Cerebellar nuclear complex (tissue), 1 donor: ENCODE data around the gene SMG6.

Source experiments
- DNase-seq, 2 experiments: peaks; one replicate each; lab custom pipeline; 2025; lab: John Stamatoyannopoulos, UW

SMG6 gene

DNA sequence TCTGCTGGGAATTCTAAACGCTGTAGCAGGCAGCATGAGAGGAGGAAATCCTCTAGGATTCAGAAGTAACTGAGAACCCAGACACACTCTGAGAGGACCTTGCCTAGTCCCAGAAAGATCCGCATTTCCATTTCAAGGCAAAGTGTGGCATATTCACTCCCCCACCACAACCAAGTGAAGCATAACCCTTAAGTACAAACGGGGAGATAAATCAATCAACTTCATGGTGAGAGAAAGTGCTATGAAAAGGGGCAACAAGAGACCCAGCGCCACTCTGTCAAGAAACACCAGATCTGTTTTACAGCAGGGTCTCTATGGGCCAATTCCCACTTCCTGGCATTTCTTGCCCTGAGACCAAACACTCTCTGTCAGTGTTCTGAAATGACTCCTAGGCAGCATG, 68.3 kb downstream of the SMG6 start:
- no peak for DNase-seq

DNA sequence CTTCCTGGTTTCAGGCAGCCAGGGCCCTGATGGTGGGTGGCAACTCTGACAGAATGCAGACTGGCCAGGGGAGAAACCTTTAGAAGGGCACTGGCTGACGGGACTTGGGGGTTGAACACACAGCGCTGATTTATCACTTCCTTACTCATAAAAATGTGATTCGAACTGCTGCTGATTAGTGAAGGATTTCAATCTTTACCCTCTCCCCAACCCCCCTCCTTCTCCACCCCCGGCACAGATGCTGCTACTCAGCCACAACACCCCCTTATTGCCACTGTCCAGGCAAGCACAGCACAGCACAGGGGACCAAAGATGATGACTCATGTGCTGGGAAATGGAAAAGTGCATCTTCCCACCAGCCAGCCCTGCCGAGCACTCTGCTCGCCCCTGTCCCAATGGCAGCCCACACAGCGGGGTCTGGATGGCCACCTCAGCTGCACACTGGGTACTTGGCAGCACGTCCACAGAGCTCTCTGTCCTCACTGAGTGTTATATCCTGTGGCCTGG, 70.1 kb downstream of the SMG6 start:
- DNase-seq = no peak

DNA sequence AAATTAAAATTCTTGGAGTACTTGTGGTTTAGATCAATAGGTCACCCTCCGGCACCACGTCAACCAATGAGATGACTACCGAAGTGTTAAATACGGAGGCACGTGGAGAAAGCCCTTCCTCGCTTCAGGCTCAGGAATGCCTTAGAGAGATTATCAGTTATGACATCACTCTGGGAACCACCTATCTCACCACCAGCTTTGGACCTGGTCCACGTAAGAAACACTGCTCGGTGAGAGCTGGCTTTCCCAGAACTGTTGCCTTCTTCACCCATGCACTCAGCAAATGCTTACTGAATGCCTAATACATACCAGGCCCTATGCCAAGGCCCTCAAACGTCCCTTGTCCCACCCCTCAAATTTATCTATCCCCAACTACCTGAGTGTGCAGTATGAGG, 71.3 kb downstream of the SMG6 start:
- no peak for DNase-seq

DNA sequence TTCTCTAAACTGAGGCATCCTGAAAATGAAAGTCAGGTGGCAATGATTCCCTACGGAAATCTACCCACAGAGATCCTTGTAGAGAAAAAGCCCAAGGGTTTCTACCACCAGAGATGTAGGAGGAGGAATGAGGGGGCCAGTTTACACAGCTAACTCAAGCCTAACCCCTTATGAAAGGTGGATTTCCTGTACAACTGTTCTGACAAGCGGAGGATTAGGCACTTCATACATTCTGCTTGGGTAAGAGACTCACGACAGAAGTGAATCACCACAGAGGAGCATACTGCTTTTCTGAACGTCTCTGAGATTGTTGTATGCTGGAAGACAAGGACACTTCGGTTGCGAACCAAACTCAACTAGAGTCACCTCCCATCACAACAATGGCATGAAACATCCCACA, 72.7 kb downstream of the SMG6 start:
- DNase-seq = no peak

DNA sequence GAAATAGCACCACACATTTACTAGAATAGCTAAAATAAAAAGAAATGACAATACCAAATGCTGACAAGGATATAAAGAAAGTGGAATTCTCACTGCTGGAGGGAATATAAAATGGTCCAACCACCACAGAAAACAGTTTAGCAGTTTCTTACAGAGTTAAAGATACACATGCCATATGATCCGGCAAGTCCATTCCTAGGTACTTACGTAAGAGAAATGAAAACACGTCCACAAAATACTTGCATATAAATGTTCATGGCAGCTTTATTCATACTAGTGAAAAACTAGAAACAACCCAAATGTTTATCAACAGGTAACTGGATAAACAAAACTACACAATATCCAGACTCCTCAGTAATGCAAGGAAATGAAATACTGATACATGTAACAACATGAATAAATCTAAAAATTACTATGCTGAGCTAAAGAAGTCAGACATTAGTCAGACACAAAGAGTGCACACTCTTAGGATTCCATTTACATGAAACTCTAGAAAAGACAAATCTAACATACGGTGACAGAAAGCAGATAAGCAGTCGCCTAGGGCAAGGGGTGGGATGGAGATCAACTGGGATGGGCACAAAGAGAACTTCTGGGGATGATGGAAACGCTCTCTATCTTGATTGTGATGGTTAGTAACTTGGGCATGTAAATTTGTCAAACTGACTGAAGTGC, 76.4 kb downstream of the SMG6 start:
- DNase-seq = no peak

DNA sequence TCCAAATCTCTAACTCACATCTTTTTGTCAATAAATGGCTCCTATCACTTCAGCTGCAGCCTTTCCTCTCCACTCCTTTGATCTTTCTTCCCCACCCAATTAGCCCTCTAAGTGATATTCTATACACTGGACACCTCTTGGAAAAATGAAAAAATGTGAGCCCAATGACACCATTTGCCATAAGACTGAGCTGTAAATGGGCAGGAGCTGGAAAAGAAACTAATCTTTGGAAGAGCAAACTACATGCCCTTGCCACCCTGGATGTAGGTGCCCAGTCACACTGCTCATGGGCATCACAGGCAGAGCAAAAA, 80.0 kb downstream of the SMG6 start:
- DNase-seq = no peak

DNA sequence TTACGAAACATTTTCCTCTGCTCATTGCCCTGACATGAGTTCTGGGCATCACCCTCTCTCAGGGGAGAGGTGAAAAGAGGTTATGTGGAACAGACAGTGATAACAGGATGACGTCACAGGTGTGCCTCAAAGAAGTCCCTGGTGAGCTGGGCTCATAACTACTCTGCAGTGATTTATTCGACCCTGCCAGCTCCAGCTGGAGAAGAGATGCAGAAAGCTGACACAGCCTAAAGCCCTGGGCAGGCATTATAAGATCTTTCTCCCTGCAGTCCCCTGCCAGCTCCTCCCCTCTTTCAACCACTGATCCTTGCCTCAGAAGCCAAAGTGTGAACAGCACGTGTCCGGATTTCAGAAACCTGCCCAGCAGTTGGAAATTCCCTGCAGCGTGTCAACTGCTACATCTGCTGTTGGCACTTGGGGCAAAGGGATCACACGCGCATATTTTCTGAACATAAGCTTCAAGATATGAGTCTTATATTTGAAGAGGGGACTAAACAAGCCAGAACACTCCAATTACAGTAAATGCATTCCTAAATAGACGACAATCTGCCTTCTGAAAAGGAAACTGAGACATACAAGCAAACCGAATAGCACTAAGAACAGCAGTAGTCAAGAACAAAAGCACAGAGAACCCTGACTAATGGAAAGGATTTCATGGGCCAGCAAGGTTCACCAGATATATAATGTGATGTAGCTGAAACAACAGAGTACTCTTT, 80.5 kb downstream of the SMG6 start:
- DNase-seq = no peak

DNA sequence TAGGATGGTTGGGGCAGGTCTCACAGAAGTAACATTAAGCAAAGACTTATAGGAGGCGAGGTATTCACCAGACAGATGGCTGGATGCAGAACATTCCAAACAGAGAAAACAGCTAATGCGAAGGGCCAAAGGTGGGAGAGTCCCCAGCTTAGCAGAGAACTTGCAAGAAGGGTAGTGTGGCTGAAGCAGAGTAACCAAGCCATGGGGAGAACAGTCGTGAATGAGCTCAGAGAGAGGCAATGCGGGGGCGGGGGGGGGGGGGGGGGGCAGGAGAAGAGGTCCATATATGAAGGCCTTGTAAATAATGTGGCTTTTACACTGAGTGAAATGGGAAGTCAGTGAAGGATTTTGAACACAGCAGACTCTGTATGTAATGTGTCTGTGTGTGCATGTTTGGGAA, 81.3 kb downstream of the SMG6 start:
- DNase-seq = no peak

DNA sequence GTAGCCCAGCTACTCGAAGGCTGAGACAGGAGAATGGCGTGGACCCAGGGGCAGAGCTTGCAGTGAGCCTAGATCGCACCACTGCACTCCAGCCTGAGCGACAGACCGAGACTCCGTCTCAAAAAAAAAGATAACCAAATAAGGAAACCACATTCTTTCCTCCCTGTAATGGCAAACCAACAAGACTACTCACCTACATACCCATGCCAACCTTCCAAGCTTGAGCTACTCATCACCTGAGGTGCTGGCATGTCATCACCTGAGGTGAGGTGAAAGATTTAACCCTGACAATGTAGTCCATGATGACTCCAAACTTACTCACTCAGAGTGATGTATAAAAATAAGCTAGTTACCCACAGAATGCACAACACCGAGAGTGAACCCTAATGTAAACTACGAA, 85.2 kb downstream of the SMG6 start:
- DNase-seq = no peak

DNA sequence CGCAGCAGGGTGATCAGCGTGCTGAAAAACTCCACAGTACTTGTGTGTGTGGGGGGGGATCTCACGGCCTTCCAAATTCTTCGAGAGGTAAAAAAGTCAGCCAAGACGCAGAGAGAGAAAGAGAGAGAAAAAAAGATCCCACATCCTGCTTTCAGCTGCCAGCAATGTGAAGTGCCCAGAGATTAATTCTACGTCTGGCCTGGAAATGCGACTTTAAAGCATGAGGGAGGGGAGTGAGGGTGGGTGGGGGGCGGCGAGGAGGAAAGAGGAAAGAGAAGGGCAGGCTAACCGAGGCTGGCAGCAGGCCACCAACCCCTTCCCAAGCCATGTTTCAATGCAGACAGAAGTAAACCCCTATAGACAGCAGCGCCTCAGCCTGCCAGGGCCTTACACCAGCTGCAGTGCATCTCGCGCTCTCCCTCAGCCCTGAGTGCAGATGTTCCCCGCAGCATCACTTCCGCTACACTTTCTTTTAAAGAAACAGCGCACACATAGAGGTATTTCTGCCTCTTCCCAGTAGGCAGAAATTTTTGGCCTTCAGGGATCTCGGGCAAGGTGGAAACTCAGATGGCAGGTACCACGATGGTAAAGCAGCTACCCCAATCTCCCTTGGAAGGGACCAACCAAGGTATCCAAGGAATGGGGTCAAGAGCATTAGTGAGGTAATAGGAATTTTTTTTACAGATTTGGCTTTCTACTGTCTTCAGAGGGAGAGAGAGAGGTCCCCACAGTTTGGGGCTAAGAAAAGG, 87.8 kb downstream of the SMG6 start:
- DNase-seq = no peak

DNA sequence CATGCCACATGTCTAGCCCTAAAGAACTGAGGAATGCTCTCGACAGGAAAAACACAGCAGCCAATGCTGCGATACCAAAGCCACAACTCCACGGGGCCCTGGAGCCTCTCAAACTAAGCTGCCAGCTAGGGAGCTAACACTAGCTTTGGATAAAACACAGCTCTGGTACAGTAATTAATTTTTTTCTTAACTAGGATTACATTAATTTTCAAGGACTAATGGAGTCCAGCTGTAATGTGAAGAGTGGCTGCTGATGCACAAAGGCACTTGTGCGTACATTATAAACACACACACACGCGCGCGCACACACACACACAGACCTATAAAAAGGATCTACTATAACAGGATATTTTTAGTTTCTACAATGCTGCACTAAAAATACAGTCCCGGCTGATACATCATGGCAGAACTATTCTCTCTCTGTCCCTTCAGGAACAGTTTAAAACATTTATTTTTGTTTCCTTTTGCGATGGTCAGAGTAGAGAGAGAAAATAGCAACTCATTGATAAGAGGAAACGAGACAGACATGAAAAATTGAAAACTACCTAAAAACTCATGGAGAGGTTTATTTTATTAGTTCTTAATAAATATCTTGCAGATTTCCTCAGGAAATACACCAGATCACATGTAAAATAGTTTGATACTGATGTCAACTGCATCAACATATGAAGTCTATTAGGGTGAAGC, 88.5 kb downstream of the SMG6 start:
- DNase-seq = no peak

DNA sequence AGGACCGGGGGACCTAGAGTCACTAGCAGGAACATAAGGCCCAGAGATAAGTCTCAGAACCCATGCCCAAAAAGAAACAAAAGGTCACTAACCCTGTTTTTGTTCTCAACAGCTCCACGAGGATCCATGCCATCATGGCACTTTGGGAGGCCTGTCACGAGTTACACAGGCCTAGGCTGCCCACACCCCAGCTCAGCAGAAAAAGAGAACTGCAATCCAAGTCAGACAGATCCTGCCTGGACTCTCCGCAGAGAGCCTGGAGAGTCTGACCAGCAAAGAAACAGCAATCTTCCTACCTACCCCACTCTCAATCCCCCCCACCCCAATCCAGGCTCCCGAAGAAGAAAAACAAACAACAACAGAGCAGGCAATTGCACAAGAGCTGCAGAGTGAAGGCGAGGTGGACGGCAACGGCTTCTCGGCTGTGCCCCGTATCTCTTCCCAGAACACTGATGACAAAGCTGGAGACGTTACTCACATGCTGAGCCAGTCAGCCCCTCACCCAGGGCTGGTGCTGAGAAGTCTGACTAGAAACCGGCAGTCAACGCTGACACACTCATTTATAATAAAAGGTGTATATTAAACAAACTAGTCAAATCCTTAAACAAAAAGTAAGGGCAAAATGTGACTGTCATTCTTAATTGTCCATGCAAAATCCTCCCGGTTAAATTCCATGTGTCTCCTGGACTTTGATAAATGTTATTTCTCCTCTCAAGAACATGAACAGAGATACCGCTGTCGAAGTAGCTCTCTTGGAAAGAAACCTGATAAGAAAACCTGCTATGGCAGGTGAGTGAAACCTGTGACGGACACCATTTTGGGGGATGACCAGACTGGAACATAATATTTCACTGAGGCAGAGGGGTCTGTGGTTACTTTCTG, 89.3 kb downstream of the SMG6 start:
- DNase-seq = no peak

DNA sequence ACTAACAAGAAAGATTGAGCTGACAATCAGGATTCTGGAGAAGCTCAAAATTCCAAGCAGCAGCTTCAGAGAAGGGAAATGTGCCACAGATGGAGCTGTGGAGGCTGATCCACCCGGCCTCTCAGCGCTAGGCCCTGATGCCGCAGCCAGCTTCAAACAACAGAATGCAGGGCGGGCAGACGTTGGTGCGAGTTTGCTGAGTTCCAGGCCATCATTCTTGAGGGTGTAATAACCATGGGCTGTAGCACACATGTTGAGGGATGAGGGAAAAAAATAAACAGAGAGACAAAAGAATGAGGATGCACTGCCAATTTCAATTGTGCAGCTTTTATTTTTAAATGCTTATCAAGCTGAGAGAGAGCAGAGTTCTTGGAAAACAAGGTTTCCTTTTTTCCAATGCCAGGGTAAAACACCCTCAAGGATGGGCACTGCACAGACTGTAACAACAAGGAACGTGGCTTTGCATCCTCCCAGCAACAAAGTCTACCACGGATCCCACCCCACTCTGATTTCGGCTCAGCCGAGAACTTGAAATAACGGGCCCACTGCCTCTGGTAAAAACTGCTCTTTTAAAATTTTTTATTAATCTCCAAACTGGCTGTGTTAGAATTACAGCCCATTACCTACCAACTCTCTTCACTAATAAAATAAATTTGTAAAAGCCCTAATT, 90.2 kb downstream of the SMG6 start:
- DNase-seq = no peak

DNA sequence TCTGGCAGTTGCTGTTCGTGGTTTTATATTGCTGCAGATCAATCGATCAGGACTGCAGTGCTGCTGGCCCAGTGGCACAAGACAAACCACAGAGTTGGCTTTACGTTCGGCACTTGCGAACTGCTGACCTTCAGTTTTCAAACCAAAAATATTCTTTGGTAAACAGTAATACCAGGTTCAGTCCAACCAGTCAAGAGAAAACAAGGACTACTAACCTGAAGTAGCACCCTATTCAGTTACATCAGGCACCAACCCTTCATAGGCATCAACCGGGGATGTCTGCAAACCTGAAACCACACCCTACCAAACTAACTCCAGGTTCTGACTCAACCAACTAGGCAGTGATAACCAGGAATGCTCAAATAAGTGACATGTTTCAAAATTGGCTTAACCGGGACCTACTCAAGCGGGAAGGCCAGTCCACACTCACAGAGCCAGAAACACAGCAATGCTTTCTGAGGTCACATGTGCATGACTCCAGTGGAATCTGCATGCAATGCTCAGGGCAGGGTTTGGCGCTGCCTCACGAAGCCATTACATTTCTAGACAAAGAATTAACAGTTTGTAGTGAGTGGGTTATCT, 91.1 kb downstream of the SMG6 start:
- DNase-seq = no peak

DNA sequence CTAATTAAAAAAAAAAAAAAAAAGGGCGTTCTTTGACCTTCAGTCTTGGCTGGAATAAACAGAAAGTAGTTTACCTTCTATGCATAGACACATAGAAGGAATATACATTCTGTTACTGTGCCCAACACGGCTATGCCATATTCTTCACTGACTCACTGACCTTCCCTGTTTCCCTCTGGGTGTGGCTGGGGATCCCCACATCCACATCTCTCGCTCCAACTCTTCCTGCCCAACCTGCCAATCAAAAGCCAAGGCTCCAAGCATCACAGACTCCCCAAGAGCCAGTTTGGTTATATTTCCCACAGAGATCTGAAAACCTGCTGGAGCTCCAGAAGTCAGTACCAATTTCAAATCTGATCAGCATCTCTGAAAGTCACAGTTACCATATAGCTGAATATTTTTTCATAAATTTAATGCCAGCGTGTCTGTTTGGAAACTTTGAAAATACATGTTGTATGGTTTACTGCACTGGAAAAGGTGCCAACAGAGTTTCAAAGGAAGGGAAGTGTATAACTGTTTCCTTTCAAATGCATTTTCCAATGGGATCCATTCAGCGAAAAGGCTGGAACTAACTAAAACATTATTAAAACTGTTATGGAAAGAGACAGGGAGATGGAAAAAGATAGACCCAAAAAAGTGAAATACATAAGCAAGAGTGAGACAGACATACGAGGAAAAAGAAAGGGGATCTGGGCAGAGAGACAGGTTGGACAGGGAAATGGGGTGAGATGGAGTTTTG, 91.8 kb downstream of the SMG6 start:
- no peak for DNase-seq

DNA sequence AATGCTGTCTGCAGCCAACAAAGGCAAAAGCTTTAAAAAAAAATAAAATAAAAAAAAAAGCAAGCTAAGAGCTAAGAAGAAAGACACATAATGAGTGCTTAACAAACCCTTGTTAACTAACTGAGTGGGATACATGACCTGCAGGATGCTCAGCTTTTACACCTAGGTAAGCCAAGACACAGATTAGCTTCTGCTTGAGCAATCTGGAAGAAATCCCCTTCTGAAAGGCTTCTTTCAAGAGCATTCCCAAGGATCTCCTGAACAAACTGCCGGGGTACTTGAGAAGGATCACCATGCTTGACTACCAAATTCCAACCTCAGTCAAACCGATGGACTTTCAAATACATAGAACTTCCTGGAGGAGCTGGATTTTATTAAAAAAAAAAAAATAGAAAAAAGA, 92.9 kb downstream of the SMG6 start:
- DNase-seq = no peak

DNA sequence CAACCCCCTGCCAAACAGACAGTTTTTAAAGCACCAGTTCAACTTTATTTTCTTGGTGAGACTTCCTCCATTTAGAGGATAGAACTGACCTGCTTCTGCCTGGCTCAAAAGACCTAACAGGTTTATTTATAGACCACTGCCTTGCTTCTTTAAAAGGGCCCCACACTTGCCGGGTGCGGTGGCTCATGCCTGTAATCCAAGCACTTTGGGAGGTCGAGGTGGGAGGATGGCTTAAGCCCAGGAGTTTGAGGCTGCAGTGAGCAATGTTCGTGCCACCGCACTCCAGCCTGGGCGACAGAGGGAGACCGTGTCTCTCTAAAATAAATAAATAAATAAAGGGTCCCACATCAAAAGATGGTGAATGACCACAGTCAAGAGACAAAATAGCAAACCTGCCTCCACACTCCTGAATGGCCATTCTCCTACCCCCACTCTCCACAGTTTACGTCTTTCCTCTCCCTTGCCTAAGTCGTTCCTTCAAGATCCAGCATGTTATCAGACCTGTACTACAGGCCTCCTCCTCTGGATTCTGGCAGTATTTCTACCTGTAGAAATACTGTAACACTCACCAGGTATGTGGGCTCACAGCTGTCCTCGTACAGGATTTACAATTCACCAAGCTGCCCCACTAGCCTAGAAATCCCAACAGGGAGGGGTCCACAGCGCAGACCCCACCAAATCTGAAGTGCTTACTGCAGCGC, 95.6 kb downstream of the SMG6 start:
- no peak for DNase-seq

DNA sequence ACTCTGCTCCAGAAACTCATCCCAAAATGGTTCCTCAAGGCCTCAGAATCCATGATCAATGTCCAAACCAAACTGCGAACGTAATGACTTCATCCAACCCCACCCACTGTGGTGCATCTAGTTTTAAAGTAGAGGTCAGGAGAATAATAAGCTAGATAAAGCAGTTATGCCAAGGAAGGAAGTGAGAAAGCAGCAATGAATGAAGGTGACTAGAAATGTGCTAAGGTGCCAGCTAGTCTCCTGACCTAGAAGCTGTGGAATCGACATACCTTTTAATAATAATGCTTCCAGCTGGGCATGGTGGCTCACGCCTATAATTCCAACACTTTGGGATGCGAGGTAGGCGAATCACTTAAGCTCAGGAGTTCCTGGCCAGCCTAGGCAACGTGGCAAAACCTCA, 99.2 kb downstream of the SMG6 start:
- DNase-seq = no peak

DNA sequence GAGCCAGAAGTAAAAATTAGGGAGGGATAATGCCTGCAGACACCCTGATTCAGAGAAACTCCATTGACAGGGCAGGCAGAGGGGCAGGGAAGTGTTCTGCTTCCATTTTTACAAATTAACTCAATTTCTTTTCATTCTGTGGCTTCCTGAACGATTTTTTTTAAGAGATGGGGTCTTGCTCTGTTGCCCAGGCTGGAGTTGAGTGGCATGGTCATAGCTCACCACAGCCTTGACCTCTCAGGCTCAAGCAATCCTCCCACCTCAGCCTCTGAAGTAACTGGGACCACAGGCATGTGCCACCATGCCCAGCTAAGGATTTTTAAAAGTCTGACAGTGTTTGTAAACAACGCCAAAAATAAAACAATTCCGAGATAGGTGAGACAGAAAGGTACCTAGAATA, 99.8 kb downstream of the SMG6 start:
- DNase-seq = no peak
